Urinary bladder (tissue), 4 donors: Measurements from ENCODE around the gene ZSCAN30. TPM values are rescaled to one million over a fixed set of nuclear protein-coding genes. Genes with fewer than 3 reads are reported as not detected.

Experiments
- DNase-seq: peaks from one replicate; pipeline ENCODE4 v3.0.0-alpha.2; 2015; ENCODE audit errors: extremely low spot score
- H3K27ac ChIP-seq: one replicate; pipeline ENCODE4 v1.5.1; 2013; ENCODE audit warnings: low read depth, mild to moderate bottlenecking, moderate library complexity
- H3K36me3 ChIP-seq: one replicate; pipeline ENCODE4 v1.6.1; 2013; ENCODE audit warnings: mild to moderate bottlenecking, moderate library complexity; ENCODE audit not compliant: insufficient read depth
- H3K4me1 ChIP-seq: one replicate; pipeline ENCODE4 v1.6.1; 2013; ENCODE audit warnings: mild to moderate bottlenecking, moderate library complexity; ENCODE audit not compliant: insufficient read depth
- H3K4me3 ChIP-seq: one replicate; pipeline ENCODE4 v1.5.1; 2013; ENCODE audit warnings: low read depth, low read length
- WGBS: extraction: QIAGEN DNeasy Blood & Tissue Kit; methylation state at CpG from one replicate; pipeline ENCODE4 v1.1.7; 2013; 5-methylcytosine and 5-hydroxymethylcytosine counted together
- polyA plus RNA-seq: library from polyadenylated mRNA; stranded (reverse); fragments of 200-250 nt; gene quantifications from one replicate; pipeline ENCODE4 v1.2.3, GENCODE V29; 2013
- total RNA-seq: library from RNA; depleted of rRNA; stranded (reverse); fragments of >200 nt; gene quantifications from one replicate; pipeline ENCODE4 v1.2.3, GENCODE V29; 2014
- donor health status: healthy with polysubstance abuse.
- donor health status: healthy.

ZSCAN30 gene
- total and polyA plus RNA-seq, 2 donors = 9.1 to 23.2 TPM

DNA sequence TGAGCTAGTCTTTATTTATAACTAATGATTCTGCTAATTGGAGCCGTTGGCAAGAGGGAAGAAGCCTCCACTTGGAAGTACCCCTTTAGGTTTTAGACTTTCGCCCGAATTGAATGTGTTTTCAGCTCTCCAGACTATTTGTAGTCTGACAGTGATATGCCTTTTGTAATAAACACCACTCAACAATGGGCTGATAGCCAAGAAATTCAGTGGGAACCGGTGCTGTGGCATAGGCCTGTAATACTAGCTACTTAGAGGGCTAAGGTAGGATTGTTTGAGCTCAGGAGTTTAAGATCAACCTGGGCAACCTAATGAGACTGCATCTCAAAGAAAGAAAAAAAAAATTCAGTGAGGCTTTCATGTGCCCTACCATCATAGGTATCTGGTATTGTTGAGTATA lies 13.6 kb upstream of the ZSCAN30 start:
- 97% methylated on average over 4 of the region's 4 CpGs for WGBS

DNA sequence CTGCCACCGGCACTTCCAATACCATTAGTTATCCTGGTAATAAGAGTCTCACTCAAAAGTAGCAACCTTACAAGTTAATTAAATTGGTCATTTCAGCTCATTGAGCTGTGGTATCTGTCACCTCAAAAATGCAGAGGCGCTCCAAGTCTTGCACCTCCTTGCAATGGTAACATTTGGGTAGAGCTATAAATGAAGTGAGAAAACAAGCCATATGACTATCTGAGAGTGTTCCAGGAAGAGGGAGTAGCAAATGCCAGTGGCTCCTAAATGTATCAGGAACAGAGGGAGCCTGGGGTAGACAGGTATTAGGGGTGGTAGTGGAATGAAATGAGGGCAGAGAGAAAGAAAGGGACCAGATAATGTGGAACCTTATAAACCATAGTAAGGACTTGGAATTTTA lies 6.0 kb upstream of the ZSCAN30 start:
- Histone ChIP-seq H3K4me3 (no peak overlapping the region), H3K36me3 (peaks cover 5% of the 10 kb centered on the region), H3K4me1 (peaks cover 2% of the 10 kb centered on the region), H3K27ac (no peak overlapping the region)
- no peak for DNase-seq
- over 99% methylated on average over 2 of the region's 2 CpGs for WGBS

More for the DNA sequence above, 13.6 kb upstream of the ZSCAN30 start:
- Histone ChIP-seq H3K27ac (no peak overlapping the region), H3K4me3 (no peak overlapping the region), H3K4me1 (no peaks in the 10 kb centered on the region), H3K36me3 (peaks cover 13% of the 10 kb centered on the region)
- DNase-seq = no peak

GRCh38 chr18:35291166-35291565 lies 1.1 kb upstream of the ZSCAN30 start:
- DNase-seq = no peak
- peaks cover 2% of the 10 kb centered on the region for H3K36me3 ChIP-seq
- H3K4me1 ChIP-seq = peaks cover 2% of the 10 kb centered on the region
- no peak overlapping the region for H3K27ac ChIP-seq
- 92% methylated on average over 2 of the region's 2 CpGs for WGBS
- H3K4me3 ChIP-seq = peak overlapping the region; percentile 59

DNA sequence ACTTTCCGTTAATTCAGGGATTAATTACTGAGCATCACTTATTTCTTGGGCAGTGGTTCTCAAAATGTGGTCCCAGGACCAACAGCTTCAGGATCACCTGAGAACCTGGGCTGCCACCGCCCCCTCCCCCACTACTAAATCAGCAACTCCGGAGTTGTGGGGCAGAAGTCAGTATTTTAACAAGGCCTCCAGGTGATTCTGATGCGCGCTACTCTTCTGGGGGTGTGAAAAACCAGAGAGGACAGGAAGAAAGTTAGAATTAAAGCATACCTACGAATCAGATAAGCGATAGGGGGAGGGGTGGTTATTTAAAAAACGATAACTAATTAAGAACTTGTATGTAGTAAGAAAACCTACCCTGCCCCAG lies 319 bp downstream of the ZSCAN30 start:
- DNase-seq = peak; percentile 20
- peak overlapping the region; percentile 59 for H3K4me3 ChIP-seq
- no peaks in the 10 kb centered on the region for H3K36me3 ChIP-seq
- H3K27ac ChIP-seq = peak overlapping the region; percentile 60
- peaks cover 2% of the 10 kb centered on the region for H3K4me1 ChIP-seq
- under 1% methylated on average over 8 of the region's 8 CpGs for WGBS

GRCh38 chr18:35289293-35289692 lies 736 bp downstream of the ZSCAN30 start:
- DNase-seq = no peak
- WGBS = 13% methylated on average over 6 of the region's 6 CpGs
- Histone ChIP-seq H3K4me1 (peaks cover 2% of the 10 kb centered on the region), H3K36me3 (no peaks in the 10 kb centered on the region), H3K4me3 (peak overlapping the region; percentile 59), H3K27ac (no peak overlapping the region)

DNA sequence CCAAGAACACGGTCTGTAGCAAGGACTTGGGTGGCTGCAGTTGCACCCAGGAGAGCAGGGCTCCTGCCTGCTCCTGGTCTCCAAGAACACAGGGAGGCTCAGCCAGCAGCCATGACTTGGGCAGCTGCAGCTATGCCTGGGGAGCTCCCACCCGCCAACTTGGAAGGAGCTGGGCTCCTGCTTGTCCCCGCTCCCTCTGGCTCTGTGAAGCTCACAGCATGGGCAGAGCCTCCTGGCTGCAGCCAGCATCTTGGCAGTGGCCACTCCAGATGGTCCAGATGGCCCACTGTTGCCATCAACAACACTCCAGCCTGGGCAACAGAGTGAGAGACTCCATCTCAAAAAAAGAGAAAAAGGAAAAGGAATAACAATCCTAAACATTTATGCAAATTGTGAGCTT lies 5.2 kb downstream of the ZSCAN30 start:
- 97% methylated on average over 3 of the region's 3 CpGs for whole genome bisulfite sequencing
- Histone ChIP-seq H3K27ac (no peak overlapping the region), H3K36me3 (no peaks in the 10 kb centered on the region), H3K4me1 (no peaks in the 10 kb centered on the region), H3K4me3 (no peak overlapping the region)
- DNase-seq = no peak

- Histone ChIP-seq H3K4me3 (no peak overlapping the region), H3K4me1 (no peaks in the 10 kb centered on the region), H3K27ac (no peak overlapping the region), H3K36me3 (no peaks in the 10 kb centered on the region)
- WGBS = 95% methylated on average over 7 of the region's 7 CpGs
- DNase-seq = no peak
Measured at GRCh38 chr18:35283923-35284794, 5.9 kb downstream of the ZSCAN30 start.

GRCh38 chr18:35282353-35282752 lies 7.7 kb downstream of the ZSCAN30 start:
- Histone ChIP-seq H3K4me1 (no peaks in the 10 kb centered on the region), H3K4me3 (no peak overlapping the region), H3K36me3 (no peaks in the 10 kb centered on the region), H3K27ac (no peak overlapping the region)
- DNase-seq = no peak
- WGBS = 82% methylated on average over 1 of the region's 1 CpG

GRCh38 chr18:35278969-35279368 lies 11.1 kb downstream of the ZSCAN30 start:
- DNase-seq = no peak
- Histone ChIP-seq H3K27ac (no peak overlapping the region), H3K36me3 (no peaks in the 10 kb centered on the region), H3K4me1 (no peaks in the 10 kb centered on the region), H3K4me3 (no peak overlapping the region)

DNA sequence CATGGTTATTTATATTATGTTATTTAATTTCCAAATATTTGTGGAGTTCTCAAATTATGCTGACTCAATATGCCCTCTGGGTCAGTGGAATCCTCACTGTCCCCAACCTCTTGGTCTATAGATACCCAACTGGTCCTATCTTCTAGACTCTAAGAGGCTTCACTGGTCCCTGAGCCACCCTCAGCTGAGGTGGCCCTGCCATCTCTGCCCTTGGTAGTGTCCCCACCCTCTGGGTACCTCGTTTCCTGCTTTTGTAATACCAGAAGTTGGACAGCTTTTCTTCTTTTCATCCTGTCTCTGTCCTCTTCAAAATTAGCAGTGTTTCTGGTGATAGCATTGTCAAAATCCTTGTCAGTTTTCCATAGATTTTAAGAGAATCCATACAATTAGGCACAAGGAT lies 11.9 kb downstream of the ZSCAN30 start:
- DNase-seq = no peak
- no peak overlapping the region for H3K27ac ChIP-seq
- no peak overlapping the region for H3K4me3 ChIP-seq
- H3K4me1 ChIP-seq = no peaks in the 10 kb centered on the region
- no peaks in the 10 kb centered on the region for H3K36me3 ChIP-seq
- WGBS = 83% methylated on average over 1 of the region's 1 CpG

DNA sequence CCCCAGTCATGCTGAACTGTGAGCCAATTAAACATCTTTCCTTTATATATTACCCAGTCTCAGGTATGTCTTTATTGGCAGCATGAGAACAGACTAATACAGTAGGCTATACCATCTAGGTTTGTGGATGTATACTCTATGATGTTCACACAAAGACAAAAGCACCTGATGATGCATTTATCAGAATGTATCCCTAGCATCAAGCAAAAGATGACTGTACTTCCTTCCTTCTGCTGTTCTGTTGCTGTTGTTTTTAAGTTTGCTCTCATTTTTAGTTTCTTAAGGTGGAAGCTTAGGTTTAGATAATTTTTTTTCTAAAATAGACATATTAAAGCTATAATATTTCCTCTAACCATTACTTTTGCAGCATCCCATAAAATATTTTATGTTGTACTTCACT lies 12.4 kb downstream of the ZSCAN30 start:
- Histone ChIP-seq H3K27ac (no peak overlapping the region), H3K36me3 (no peaks in the 10 kb centered on the region), H3K4me1 (no peaks in the 10 kb centered on the region), H3K4me3 (no peak overlapping the region)
- no peak for DNase-seq

DNA sequence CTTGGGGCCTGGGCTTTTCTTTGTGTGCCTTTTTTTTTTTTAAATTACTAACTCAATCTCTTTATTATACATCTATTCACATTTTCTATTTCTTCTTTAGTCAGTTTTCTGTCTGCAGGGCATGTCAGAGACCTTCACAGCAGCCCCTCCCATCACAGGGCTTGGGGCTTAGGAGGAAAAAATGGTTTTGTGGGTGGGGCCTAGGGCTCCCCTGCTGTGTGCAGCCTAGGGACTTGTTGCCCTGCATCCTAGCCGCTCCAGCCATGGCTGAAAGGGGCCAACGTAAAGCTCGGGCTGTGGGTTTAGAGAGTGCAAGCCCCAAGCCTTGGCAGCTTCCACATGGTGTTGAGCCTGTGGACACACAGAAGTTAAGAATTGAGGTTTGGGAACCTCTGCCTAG lies 13.8 kb downstream of the ZSCAN30 start:
- H3K4me1 ChIP-seq = no peaks in the 10 kb centered on the region
- WGBS = 98% methylated on average over 3 of the region's 3 CpGs
- DNase-seq = no peak

GRCh38 chr18:35271656-35272055 lies 18.4 kb downstream of the ZSCAN30 start:
- no peak for DNase-seq
- WGBS = 95% methylated on average over 35 of the region's 35 CpGs
- no peaks in the 10 kb centered on the region for H3K4me1 ChIP-seq
- no peaks in the 10 kb centered on the region for H3K36me3 ChIP-seq
- H3K4me3 ChIP-seq = no peak overlapping the region
- no peak overlapping the region for H3K27ac ChIP-seq

More for the DNA sequence above, 13.8 kb downstream of the ZSCAN30 start:
- Histone ChIP-seq H3K36me3 (no peaks in the 10 kb centered on the region), H3K27ac (no peak overlapping the region), H3K4me3 (no peak overlapping the region)

DNA sequence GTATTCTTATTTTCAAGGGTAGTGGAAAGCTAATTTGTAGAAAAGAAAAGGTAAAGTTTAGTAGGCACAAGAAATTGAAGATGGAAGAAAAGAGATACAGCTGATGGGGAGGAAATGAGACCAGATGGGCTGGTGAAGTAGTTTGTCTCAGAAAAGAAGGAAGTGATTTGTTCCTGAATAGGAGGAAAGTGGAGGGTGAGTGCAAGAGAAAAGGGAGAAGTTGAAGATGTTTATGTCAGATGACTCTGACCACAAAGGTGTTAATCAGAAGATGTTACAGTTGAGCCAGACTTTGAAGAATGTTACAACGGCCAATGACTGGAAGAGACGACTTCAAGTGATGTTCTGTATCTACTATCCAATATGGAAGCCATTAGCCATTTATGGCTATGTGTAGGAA lies 21.2 kb downstream of the ZSCAN30 start:
- no peak for DNase-seq
- Histone ChIP-seq H3K36me3 (no peaks in the 10 kb centered on the region), H3K4me1 (no peaks in the 10 kb centered on the region), H3K4me3 (no peak overlapping the region), H3K27ac (no peak overlapping the region)
- WGBS = 88% methylated on average over 2 of the region's 2 CpGs
